HepG2 (cell line): ENCODE measurements around the gene GRIK4. TPM values are rescaled to one million over a fixed set of nuclear protein-coding genes. Genes with fewer than 3 reads are reported as not detected.

ENCODE experiments used
- ATAC-seq: fragments of 200-7000 bp; cut with Tn5 transposase; 3 replicates; pipeline ENCODE4 v1.9.1; 2020; ENCODE audit warnings: mild to moderate bottlenecking, moderate library complexity
- BruUV-seq: library from RNA; stranded (reverse); fragments of 400-500 nt; replicated peaks from 2 replicates; lab custom pipeline; 2021; lab: Mats Ljungman, UMichigan
- CTCF ChIA-PET: fragments of 300-600 bp; formaldehyde crosslinking; extraction: SDS; loops from one replicate; lab custom pipeline; 2021; ENCODE audit warnings: low total read pairs, inconsistent platforms, low intra/inter-chr PET ratio; lab: Yijun Ruan, JAX
- POLR2A ChIA-PET: fragments of 350-600 bp; sonication (Branson Sonifier 250); formaldehyde crosslinking; loops from one replicate; lab custom pipeline; 2020; ENCODE audit warnings: antibody characterized with exemption, inconsistent platforms; lab: Yijun Ruan, JAX
- DNase-seq: peaks from one replicate; pipeline ENCODE4 v3.0.0-alpha.2; 2015; ENCODE audit warnings: low spot score
- FAIRE-seq: peaks from 3 replicates; lab custom pipeline; 2011; peaks lifted over from hg19 to GRCh38; lab: Jason Lieb, UNC
- H2AFZ ChIP-seq: one replicate; pipeline ENCODE4 v1.6.1; 2011; ENCODE audit warnings: low read length, inconsistent platforms
- H3K27ac ChIP-seq: fragments of 300-600 bp; 3 replicates; pipeline ENCODE4 v1.8.0; 2011; ENCODE audit warnings: mixed run types, mild to moderate bottlenecking, mixed read lengths, low read length, inconsistent platforms; ENCODE audit not compliant: insufficient read depth; ENCODE audit errors: extremely low read length
- H3K27me3 ChIP-seq, 2 experiments: fragments of 200-600 bp in 1 of 2; 2 replicates in 1 of 2; 3 replicates in 1 of 2; pipeline versions ENCODE4 v1.6.0 to v1.8.0; 2011; ENCODE audit warnings: low read length in 2 of 2, mild to moderate bottlenecking in 2 of 2, moderate library complexity in 2 of 2, inconsistent platforms in 1 of 2; ENCODE audit not compliant: insufficient read depth in 2 of 2, control insufficient read depth in 1 of 2
- H3K36me3 ChIP-seq, 2 experiments: fragments of 200-600 bp in 1 of 2; replicated peaks in 1 of 2; 2 replicates in 1 of 2; 3 replicates in 1 of 2; pipeline versions ENCODE4 v1.5.1 to v1.8.0; 2011; ENCODE audit warnings: low read length in 2 of 2, inconsistent platforms in 1 of 2; ENCODE audit not compliant: insufficient read depth in 2 of 2, control insufficient read depth in 1 of 2
- H3K4me1 ChIP-seq: 2 replicates; pipeline ENCODE4 v1.5.1; 2012; ENCODE audit warnings: low read length, inconsistent platforms; ENCODE audit not compliant: insufficient read depth
- H3K4me2 ChIP-seq: 2 replicates; pipeline ENCODE4 v1.6.0; 2011; ENCODE audit warnings: low read depth, low read length, inconsistent platforms
- H3K4me3 ChIP-seq, 3 experiments: fragments of 200-600 bp in 1 of 3; sonication (generic), shearing (Covaris generic) in 1 of 3; replicated peaks in 1 of 3; 2 replicates each; pipeline ENCODE4 v1.5.1; 2011 to 2016; ENCODE audit warnings: low read length in 3 of 3, inconsistent platforms in 2 of 3, low read depth in 2 of 3, mild to moderate bottlenecking in 2 of 3, control low read depth in 1 of 3, mixed read lengths in 1 of 3; ENCODE audit not compliant: insufficient read depth in 1 of 3
- H3K79me2 ChIP-seq: one replicate; pipeline ENCODE4 v1.6.1; 2011; ENCODE audit warnings: low read length, inconsistent platforms; ENCODE audit not compliant: insufficient read depth
- H3K9ac ChIP-seq: 2 replicates; pipeline ENCODE4 v1.6.0; 2011; ENCODE audit warnings: mild to moderate bottlenecking, low read depth, low read length, inconsistent platforms; ENCODE audit not compliant: insufficient read depth
- H3K9me3 ChIP-seq: 2 replicates; pipeline ENCODE4 v1.5.1; 2012; ENCODE audit warnings: mild to moderate bottlenecking, low read length
- H4K20me1 ChIP-seq: 2 replicates; pipeline ENCODE4 v1.6.0; 2011; ENCODE audit warnings: inconsistent platforms, mild to moderate bottlenecking, low read length, moderate library complexity; ENCODE audit not compliant: insufficient read depth
- ATF1 ChIP-seq: IDR thresholded peaks from 2 replicates; pipeline ENCODE4 v1.6.1; 2016; ENCODE audit warnings: mild to moderate bottlenecking, control low read depth
- CREB1 ChIP-seq, 2 experiments: fragments of 450-650 bp in 1 of 2; IDR thresholded peaks; 2 replicates each; pipeline ENCODE4 v1.6.1; 2016 to 2017; ENCODE audit warnings: control low read depth in 1 of 2, mild to moderate bottlenecking in 1 of 2, missing compliant biosample characterization in 1 of 2, missing genetic modification characterization in 1 of 2
- PCBP1 ChIP-seq: fragments of 200-400 bp; formaldehyde crosslinking; IDR thresholded peaks from 2 replicates; pipeline ENCODE4 v1.6.1; 2017; ENCODE audit warnings: mild to moderate bottlenecking, low read depth, low read length, borderline replicate concordance
- SRSF9 ChIP-seq: fragments of 200-400 bp; formaldehyde crosslinking; IDR thresholded peaks from 2 replicates; pipeline ENCODE4 v1.6.1; 2018; ENCODE audit warnings: borderline replicate concordance, mild to moderate bottlenecking, low read depth, low read length; ENCODE audit not compliant: insufficient read depth, poor library complexity, severe bottlenecking
- ZNF350 ChIP-seq: sonication (generic); formaldehyde crosslinking; IDR thresholded peaks from 2 replicates; pipeline ENCODE4 v1.4.0; 2020; ENCODE audit warnings: mild to moderate bottlenecking, low read depth, missing genetic modification reagents, borderline replicate concordance
- WGBS: methylation state at CpG from one replicate; pipeline ENCODE4 v1.1.6; 2017; ENCODE audit warnings: low lambda C conversion rate; 5-methylcytosine and 5-hydroxymethylcytosine counted together
- in situ Hi-C: cut with HindIII; loops from 2 replicates; pipeline ENCODE4 v1.10.0; 2017; ENCODE audit warnings: low pct_unique_long_range_greater_than_20kb; ENCODE audit not compliant: extremely low pct_ligation_motif_present
- intact Hi-C: fragments of 100-400 bp; cut with micrococcal nuclease; formaldehyde crosslinking; loops from one replicate; pipeline ENCODE4 v1.10.0; 2022; ENCODE audit not compliant: unreplicated experiment
- polyA plus RNA-seq, 8 experiments: library from polyadenylated mRNA; depleted of rRNA in 3 of 8; stranded (reverse) in 7 of 8; unstranded in 1 of 8; fragments of >200 nt; fragmentation: Illumina TruSeq in 4 of 8; extraction: Trizol in 4 of 8; gene quantifications; 2 replicates each; pipeline versions ENCODE4 v1.2.1 to v1.2.3, GENCODE V29; 2011 to 2016; ENCODE audit warnings: low read depth in 4 of 8, missing spikeins in 1 of 8, mixed read lengths in 1 of 8; ENCODE audit not compliant: insufficient read depth in 1 of 8
- total RNA-seq, 5 experiments: library from RNA; depleted of rRNA; stranded (reverse); fragments of >200 nt; fragmentation: Illumina TruSeq; extraction: Trizol; gene quantifications; 2 replicates each; pipeline ENCODE4 v1.2.3, GENCODE V29; 2016; ENCODE audit warnings: low read depth in 1 of 5
- TF ChIP-seq, protein P1 (sequence below), 2 experiments: fragments of 450-650 bp in 1 of 2; sonication (generic) in 1 of 2; formaldehyde crosslinking; IDR thresholded peaks; 2 replicates each; pipeline versions ENCODE4 v1.5.0 to v1.8.0; 2020 to 2022; ENCODE audit warnings: mild to moderate bottlenecking in 1 of 2, missing genetic modification reagents in 1 of 2
- TF ChIP-seq, protein P2 (sequence below), 2 experiments: sonication (generic) in 1 of 2; formaldehyde crosslinking in 1 of 2; IDR thresholded peaks; 2 replicates each; pipeline versions ENCODE4 v1.5.1 to v1.6.1; 2011 to 2020; ENCODE audit warnings: borderline replicate concordance in 1 of 2, low read depth in 1 of 2, low read length in 1 of 2, mild to moderate bottlenecking in 1 of 2, missing genetic modification reagents in 1 of 2, moderate library complexity in 1 of 2
- TF ChIP-seq, protein P3 (sequence below): sonication (generic); formaldehyde crosslinking; IDR thresholded peaks from 2 replicates; pipeline ENCODE4 v1.5.1; 2020; ENCODE audit warnings: missing genetic modification reagents, mild to moderate bottlenecking, borderline replicate concordance
- TF ChIP-seq, protein P4 (sequence below): sonication (generic); formaldehyde crosslinking; IDR thresholded peaks from 2 replicates; pipeline ENCODE4 v1.5.0; 2020; ENCODE audit warnings: mild to moderate bottlenecking, missing genetic modification reagents
- TF ChIP-seq, protein P5 (sequence below): sonication (generic); formaldehyde crosslinking; IDR thresholded peaks from 2 replicates; pipeline ENCODE4 v1.8.1; 2023; ENCODE audit warnings: mild to moderate bottlenecking, moderate library complexity, missing genetic modification reagents
- TF ChIP-seq, protein P6 (sequence below): sonication (generic); formaldehyde crosslinking; IDR thresholded peaks from 2 replicates; pipeline ENCODE4 v1.8.1; 2023; ENCODE audit warnings: mild to moderate bottlenecking, missing genetic modification reagents

GRIK4 gene
- total and polyA plus RNA-seq, 2 of the 13 experiments (the other 11 are each of a cell fraction or from before 2014, with no cell fraction given), result 0.04 to 0.07 TPM

DNA sequence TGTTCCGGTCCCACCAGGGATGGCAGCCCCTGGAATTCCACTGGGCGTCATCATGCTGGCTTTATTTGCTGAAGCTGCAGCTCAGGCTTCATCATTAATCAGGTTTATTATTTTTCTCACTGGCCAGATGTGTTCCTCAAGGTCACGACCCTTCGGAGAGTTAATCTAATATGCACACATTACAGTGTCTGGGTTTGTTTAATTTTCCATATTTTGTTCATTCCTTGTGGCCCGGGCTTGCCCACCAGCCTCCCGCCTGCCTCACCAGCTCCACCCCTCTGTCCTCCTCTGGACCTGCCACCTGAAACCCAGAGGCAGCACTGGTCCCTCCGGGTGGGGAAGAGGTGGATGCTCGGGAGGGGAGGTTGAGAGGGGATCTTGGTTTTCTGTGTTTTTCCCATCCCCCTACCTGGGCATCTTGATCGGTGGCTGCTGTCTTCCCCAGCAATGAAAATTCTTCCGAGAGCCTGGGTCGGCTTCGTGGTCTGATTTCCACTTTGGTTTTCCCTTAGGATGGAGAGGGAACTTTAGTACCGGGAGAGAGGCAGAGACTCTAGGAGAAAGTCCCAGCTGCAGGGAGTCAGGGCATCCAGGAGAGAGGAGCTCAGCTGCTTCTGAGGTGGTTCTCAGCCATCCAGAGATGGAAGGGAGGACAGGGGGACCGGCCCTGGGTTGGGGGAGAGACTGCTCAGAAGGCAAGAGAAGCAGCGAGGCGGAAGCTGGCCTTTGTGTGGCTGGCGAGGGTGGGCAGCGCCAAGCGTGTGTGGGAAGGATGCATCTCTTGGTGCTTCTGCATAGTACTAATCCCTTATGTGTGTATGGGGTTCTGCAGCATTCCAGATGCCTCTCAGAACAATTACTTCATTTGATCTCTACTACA, 2.1 kb downstream of the GRIK4 start:
- Histone ChIP-seq H3K9me3 (no peaks in the 10 kb centered on the region), H3K79me2 (no peaks in the 10 kb centered on the region), H3K27me3 (peaks cover 6 to 77% of the 10 kb centered on the region in 2 experiments), H3K36me3 (no peaks in the 10 kb centered on the region), H2AFZ (no peak overlapping the region), H3K9ac (no peak overlapping the region), H3K4me1 (peaks cover 16% of the 10 kb centered on the region), H4K20me1 (no peaks in the 10 kb centered on the region), H3K4me3 (no peak overlapping the region), H3K4me2 (no peak overlapping the region), H3K27ac (no peak overlapping the region)
- WGBS, result 49% methylated on average over 19 of the region's 19 CpGs
- POLR2A ChIA-PET, result no interaction called here
- no TSS peak for BruUV-seq
- intact Hi-C loops, result loop anchor here (10.0 kb wide), 2 partner anchors 291 to 411 kb away; no protein-coding TSS in a partner anchor
- ATAC-seq, result no peak
- CTCF ChIA-PET, result no interaction called here
- in situ Hi-C loops, result loop anchor here (5.0 to 10.0 kb wide), 3 partner anchors 174 to 439 kb away; no protein-coding TSS in a partner anchor
- no peak for FAIRE-seq
- DNase-seq, result no peak
- TF ChIP-seq, protein P1, sequence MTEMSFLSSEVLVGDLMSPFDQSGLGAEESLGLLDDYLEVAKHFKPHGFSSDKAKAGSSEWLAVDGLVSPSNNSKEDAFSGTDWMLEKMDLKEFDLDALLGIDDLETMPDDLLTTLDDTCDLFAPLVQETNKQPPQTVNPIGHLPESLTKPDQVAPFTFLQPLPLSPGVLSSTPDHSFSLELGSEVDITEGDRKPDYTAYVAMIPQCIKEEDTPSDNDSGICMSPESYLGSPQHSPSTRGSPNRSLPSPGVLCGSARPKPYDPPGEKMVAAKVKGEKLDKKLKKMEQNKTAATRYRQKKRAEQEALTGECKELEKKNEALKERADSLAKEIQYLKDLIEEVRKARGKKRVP (CRISPR knock-in tag; IDR thresholded peaks at IDR 0.05), result no peak
- TF ChIP-seq SRSF9 (no peak), CREB1 (IDR thresholded peaks at IDR 0.05) (no peak), CREB1 (CRISPR knock-in tag; IDR thresholded peaks at IDR 0.05) (no peak), ATF1 (CRISPR knock-in tag) (no peak), PCBP1 (no peak), ZNF350 (no peak)
- TF ChIP-seq, protein P2, sequence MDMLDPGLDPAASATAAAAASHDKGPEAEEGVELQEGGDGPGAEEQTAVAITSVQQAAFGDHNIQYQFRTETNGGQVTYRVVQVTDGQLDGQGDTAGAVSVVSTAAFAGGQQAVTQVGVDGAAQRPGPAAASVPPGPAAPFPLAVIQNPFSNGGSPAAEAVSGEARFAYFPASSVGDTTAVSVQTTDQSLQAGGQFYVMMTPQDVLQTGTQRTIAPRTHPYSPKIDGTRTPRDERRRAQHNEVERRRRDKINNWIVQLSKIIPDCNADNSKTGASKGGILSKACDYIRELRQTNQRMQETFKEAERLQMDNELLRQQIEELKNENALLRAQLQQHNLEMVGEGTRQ (IDR thresholded peaks at IDR 0.05; ENCODE audit: low read depth, low read length), result no peak
- TF ChIP-seq, protein P2 (CRISPR knock-in tag; IDR thresholded peaks at IDR 0.05; ENCODE audit: borderline replicate concordance), result no peak
- TF ChIP-seq, protein P3, sequence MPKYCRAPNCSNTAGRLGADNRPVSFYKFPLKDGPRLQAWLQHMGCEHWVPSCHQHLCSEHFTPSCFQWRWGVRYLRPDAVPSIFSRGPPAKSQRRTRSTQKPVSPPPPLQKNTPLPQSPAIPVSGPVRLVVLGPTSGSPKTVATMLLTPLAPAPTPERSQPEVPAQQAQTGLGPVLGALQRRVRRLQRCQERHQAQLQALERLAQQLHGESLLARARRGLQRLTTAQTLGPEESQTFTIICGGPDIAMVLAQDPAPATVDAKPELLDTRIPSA, result no peak
- TF ChIP-seq, protein P4, sequence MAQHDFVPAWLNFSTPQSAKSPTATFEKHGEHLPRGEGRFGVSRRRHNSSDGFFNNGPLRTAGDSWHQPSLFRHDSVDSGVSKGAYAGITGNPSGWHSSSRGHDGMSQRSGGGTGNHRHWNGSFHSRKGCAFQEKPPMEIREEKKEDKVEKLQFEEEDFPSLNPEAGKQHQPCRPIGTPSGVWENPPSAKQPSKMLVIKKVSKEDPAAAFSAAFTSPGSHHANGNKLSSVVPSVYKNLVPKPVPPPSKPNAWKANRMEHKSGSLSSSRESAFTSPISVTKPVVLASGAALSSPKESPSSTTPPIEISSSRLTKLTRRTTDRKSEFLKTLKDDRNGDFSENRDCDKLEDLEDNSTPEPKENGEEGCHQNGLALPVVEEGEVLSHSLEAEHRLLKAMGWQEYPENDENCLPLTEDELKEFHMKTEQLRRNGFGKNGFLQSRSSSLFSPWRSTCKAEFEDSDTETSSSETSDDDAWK (CRISPR knock-in tag), result no peak
- TF ChIP-seq, protein P5, sequence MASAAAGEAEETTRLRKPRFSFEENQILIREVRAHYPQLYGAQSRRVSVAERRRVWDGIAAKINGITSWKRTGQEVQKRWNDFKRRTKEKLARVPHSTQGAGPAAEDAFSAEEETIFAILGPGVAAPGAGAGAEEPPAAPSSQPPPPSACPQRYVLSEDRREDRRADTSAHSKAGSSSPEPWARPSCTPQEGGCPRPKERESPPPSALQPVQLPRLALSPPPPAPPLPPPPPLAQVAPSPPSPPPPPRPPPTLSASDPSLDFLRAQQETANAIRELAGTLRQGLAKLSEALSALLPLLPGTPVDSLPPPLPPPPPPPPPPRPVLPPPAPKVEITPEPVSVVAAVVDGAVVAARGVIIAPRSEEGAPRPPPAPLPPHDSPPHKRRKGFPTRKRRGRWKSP (CRISPR knock-in tag), result no peak
- TF ChIP-seq, protein P6, sequence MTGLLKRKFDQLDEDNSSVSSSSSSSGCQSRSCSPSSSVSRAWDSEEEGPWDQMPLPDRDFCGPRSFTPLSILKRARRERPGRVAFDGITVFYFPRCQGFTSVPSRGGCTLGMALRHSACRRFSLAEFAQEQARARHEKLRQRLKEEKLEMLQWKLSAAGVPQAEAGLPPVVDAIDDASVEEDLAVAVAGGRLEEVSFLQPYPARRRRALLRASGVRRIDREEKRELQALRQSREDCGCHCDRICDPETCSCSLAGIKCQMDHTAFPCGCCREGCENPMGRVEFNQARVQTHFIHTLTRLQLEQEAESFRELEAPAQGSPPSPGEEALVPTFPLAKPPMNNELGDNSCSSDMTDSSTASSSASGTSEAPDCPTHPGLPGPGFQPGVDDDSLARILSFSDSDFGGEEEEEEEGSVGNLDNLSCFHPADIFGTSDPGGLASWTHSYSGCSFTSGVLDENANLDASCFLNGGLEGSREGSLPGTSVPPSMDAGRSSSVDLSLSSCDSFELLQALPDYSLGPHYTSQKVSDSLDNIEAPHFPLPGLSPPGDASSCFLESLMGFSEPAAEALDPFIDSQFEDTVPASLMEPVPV, result no peak
